Mammary epithelial cell (primary cell): ENCODE measurements around the gene SVEP1.

ENCODE experiments used
- EZH2 ChIP-seq: IDR thresholded peaks from 2 replicates; pipeline ENCODE4 v1.6.1; 2012; ENCODE audit warnings: low read length, inconsistent platforms, borderline replicate concordance
- TF ChIP-seq, protein P1 (sequence below), 2 donors: IDR thresholded peaks in 1 of 2; conservative IDR thresholded peaks in 1 of 2; 2 replicates each; pipeline ENCODE4 v1.5.1; 2011 to 2012; ENCODE audit warnings: inconsistent platforms in 2 of 2, low read length in 2 of 2, mild to moderate bottlenecking in 2 of 2, control low read depth in 1 of 2, low read depth in 1 of 2; ENCODE audit not compliant: insufficient read depth in 1 of 2; ENCODE audit errors: extremely low read depth in 1 of 2

DNA sequence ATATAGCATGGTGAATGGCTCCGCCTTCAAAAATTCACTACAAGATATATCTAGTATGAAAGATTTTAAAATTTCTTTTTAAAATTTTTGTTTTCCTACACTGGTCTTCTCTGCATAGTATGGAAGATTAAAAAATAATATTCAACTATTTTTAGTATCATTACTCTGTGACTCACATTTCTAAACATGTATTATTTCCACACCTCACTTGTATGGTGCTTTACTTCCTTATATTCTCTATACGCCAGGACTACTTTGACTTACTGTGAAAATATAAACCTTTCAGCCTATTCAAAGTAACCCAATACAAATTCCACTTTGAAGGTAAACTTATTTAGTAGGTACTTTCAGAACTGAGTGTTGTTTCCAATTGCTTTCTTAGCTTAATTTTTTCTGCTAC, 215.1 kb downstream of the SVEP1 start:
- TF ChIP-seq, protein P1, sequence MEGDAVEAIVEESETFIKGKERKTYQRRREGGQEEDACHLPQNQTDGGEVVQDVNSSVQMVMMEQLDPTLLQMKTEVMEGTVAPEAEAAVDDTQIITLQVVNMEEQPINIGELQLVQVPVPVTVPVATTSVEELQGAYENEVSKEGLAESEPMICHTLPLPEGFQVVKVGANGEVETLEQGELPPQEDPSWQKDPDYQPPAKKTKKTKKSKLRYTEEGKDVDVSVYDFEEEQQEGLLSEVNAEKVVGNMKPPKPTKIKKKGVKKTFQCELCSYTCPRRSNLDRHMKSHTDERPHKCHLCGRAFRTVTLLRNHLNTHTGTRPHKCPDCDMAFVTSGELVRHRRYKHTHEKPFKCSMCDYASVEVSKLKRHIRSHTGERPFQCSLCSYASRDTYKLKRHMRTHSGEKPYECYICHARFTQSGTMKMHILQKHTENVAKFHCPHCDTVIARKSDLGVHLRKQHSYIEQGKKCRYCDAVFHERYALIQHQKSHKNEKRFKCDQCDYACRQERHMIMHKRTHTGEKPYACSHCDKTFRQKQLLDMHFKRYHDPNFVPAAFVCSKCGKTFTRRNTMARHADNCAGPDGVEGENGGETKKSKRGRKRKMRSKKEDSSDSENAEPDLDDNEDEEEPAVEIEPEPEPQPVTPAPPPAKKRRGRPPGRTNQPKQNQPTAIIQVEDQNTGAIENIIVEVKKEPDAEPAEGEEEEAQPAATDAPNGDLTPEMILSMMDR (conservative IDR thresholded peaks at IDR 0.05 in 1 of 2, IDR thresholded peaks at IDR 0.05 in 1 of 2; ENCODE audit: extremely low read depth in 1 of 2, insufficient read depth in 1 of 2, low read depth in 1 of 2, low read length in 2 of 2) = no peak
- no peak for TF ChIP-seq EZH2
